ENCODE measurements around the gene WASF3.

DNA sequence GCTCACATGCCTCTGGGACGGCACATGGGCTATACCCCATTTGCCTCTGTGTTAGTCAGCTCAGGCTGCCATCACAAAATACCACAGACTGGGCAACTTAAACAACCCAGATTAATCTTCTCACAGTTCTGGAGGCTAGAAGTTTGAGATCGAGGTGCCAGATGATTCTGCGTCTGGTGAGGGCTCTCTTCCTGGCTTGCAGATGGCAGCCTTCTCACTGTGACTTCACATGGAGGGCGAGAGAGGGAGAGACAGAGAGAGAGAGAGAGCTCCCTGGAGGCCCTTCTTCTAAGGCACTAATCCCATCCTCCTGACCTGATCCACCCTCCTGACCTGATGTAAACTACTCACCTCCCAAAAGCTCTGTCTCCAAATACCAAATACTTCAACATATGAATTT lies 148.1 kb downstream of the WASF3 start:
- TF ChIP-seq YY1 (IDR thresholded peaks at IDR 0.05; ENCODE audit: insufficient read depth, insufficient read length) (no peak), ZNF274 (IDR thresholded peaks at IDR 0.05; ENCODE audit: low read depth, low read length) (no peak)
